PFSK-1 (cell line): Measurements from ENCODE around the gene CCDC89.

Experiments used
- POLR2AphosphoS5 ChIP-seq: IDR thresholded peaks from 2 replicates; pipeline ENCODE4 v1.6.1; 2012; ENCODE audit warnings: low read depth, mild to moderate bottlenecking, control low read depth, low read length, moderate library complexity
- REST ChIP-seq, 2 experiments: IDR thresholded peaks; 2 replicates each; pipeline versions ENCODE4 v1.6.1 to v1.8.0; 2011 to 2012; ENCODE audit warnings: low read depth in 2 of 2, low read length in 2 of 2, control low read depth in 1 of 2, inconsistent platforms in 1 of 2, mild to moderate bottlenecking in 1 of 2, moderate library complexity in 1 of 2; ENCODE audit not compliant: insufficient read depth in 1 of 2
- SIN3A ChIP-seq: IDR thresholded peaks from 2 replicates; pipeline ENCODE4 v1.6.1; 2012; ENCODE audit warnings: mild to moderate bottlenecking, low read length, moderate library complexity, borderline replicate concordance; ENCODE audit not compliant: insufficient read depth
- TAF1 ChIP-seq: IDR thresholded peaks from 2 replicates; pipeline ENCODE4 v1.6.1; 2012; ENCODE audit warnings: low read length, control low read depth, borderline replicate concordance; ENCODE audit not compliant: insufficient read depth

- TF ChIP-seq POLR2AphosphoS5 (no peak), TAF1 (no peak), REST (IDR thresholded peaks at IDR 0.05; ENCODE audit: insufficient read depth in 1 of 2, low read depth in 2 of 2, low read length in 2 of 2) (no peak), SIN3A (no peak)
Measured at GRCh38 chr11:85673393-85673792, 12.6 kb downstream of the CCDC89 start.
